Osteoblast (primary cell): ENCODE measurements around the gene LHPP. TPM values are rescaled to one million over a fixed set of nuclear protein-coding genes. Genes with fewer than 3 reads are reported as not detected.

ENCODE experiments used
- DNase-seq: peaks from one replicate; pipeline ENCODE4 v3.0.0; 2011; ENCODE audit warnings: low spot score, mixed read lengths; ENCODE audit not compliant: insufficient read length; ENCODE audit errors: missing footprints
- H2AFZ ChIP-seq: 2 replicates; pipeline ENCODE4 v1.6.0; 2011; ENCODE audit warnings: mild to moderate bottlenecking, low read length
- H3K27ac ChIP-seq: 2 replicates; pipeline ENCODE4 v1.5.1; 2011; ENCODE audit warnings: mild to moderate bottlenecking, low read depth, low read length, moderate library complexity
- H3K27me3 ChIP-seq: 2 replicates; pipeline ENCODE4 v1.6.0; 2012; ENCODE audit warnings: mild to moderate bottlenecking, control low read depth, inconsistent platforms, low read length, moderate library complexity; ENCODE audit not compliant: insufficient read depth
- H3K36me3 ChIP-seq: 2 replicates; pipeline ENCODE4 v1.5.1; 2011; ENCODE audit warnings: mild to moderate bottlenecking, low read length, control low read depth, moderate library complexity; ENCODE audit not compliant: insufficient read depth
- H3K4me1 ChIP-seq: 2 replicates; pipeline ENCODE4 v1.5.1; 2011; ENCODE audit warnings: mild to moderate bottlenecking, low read length, control low read depth, moderate library complexity; ENCODE audit not compliant: insufficient read depth
- H3K4me2 ChIP-seq: 2 replicates; pipeline ENCODE4 v1.6.0; 2011; ENCODE audit warnings: mild to moderate bottlenecking, low read length; ENCODE audit not compliant: insufficient read depth
- H3K4me3 ChIP-seq: fragments of 200-600 bp; sonication (generic); 3 replicates; pipeline ENCODE4 v1.5.1; 2012; ENCODE audit warnings: mild to moderate bottlenecking, low read length, inconsistent platforms; ENCODE audit not compliant: insufficient read depth
- H3K79me2 ChIP-seq: 2 replicates; pipeline ENCODE4 v1.6.0; 2012; ENCODE audit warnings: mild to moderate bottlenecking, low read length, control low read depth, inconsistent platforms; ENCODE audit not compliant: insufficient read depth
- H3K9me3 ChIP-seq: 2 replicates; pipeline ENCODE4 v1.5.1; 2011; ENCODE audit warnings: low read depth, low read length, control low read depth
- H4K20me1 ChIP-seq: 2 replicates; pipeline ENCODE4 v1.6.0; 2012; ENCODE audit warnings: mild to moderate bottlenecking, low read length, control low read depth; ENCODE audit not compliant: insufficient read depth
- total RNA-seq: library from RNA; depleted of rRNA; stranded (reverse); fragments of >200 nt; gene quantifications from 2 replicates; pipeline ENCODE4 v1.2.3, GENCODE V29; 2012
- TF ChIP-seq, protein P1 (sequence below): IDR thresholded peaks from 2 replicates; pipeline ENCODE4 v1.5.1; 2011; ENCODE audit warnings: mild to moderate bottlenecking, low read depth, low read length, moderate library complexity; ENCODE audit errors: extremely low read depth

LHPP gene
- total RNA-seq, 1 donor, result 17.7 TPM

DNA sequence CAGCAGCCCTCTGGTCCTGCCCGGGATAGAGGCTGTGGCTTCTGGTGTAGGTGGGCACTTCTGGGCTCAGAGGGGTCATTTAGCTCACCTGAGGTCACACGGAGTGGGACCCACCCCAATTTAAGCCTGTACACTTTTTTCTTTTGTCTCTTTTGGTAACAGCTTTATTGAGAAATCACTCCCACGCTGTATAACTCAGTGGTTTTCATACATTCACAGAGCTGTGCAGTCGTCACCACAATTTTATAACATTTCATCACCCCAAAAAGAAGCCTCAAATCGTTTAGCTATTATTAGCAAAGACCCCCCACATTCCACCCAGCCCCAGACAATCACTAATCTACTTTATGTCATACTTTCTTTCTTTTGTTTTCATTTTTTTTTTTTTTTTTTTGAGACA is 62.3 kb downstream of the LHPP start:
- DNase-seq, result peak; percentile 32
- TF ChIP-seq, protein P1, sequence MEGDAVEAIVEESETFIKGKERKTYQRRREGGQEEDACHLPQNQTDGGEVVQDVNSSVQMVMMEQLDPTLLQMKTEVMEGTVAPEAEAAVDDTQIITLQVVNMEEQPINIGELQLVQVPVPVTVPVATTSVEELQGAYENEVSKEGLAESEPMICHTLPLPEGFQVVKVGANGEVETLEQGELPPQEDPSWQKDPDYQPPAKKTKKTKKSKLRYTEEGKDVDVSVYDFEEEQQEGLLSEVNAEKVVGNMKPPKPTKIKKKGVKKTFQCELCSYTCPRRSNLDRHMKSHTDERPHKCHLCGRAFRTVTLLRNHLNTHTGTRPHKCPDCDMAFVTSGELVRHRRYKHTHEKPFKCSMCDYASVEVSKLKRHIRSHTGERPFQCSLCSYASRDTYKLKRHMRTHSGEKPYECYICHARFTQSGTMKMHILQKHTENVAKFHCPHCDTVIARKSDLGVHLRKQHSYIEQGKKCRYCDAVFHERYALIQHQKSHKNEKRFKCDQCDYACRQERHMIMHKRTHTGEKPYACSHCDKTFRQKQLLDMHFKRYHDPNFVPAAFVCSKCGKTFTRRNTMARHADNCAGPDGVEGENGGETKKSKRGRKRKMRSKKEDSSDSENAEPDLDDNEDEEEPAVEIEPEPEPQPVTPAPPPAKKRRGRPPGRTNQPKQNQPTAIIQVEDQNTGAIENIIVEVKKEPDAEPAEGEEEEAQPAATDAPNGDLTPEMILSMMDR, result no peak

GRCh38 chr10:124524991-124525653 is 63.5 kb downstream of the LHPP start:
- Histone ChIP-seq H3K9me3 (no peaks in the 10 kb centered on the region), H3K4me2 (peak overlapping the region; percentile 36), H3K79me2 (no peaks in the 10 kb centered on the region), H2AFZ (peak overlapping the region; percentile 82), H3K27ac (no peak overlapping the region), H4K20me1 (no peaks in the 10 kb centered on the region), H3K27me3 (no peaks in the 10 kb centered on the region), H3K36me3 (no peaks in the 10 kb centered on the region), H3K4me3 (no peak overlapping the region), H3K4me1 (peaks cover 20% of the 10 kb centered on the region)
- peak; percentile 81 for DNase-seq
- TF ChIP-seq, protein P1, result no peak

More for the DNA sequence above, 62.3 kb downstream of the LHPP start:
- H3K27me3 ChIP-seq, result no peaks in the 10 kb centered on the region
- H3K36me3 ChIP-seq, result no peaks in the 10 kb centered on the region
- H3K4me2 ChIP-seq, result peak overlapping the region; percentile 63
- peak overlapping the region; percentile 19 for H3K27ac ChIP-seq
- H3K79me2 ChIP-seq, result no peaks in the 10 kb centered on the region
- no peak overlapping the region for H3K4me3 ChIP-seq
- H2AFZ ChIP-seq, result peak overlapping the region; percentile 69
- H3K9me3 ChIP-seq, result no peaks in the 10 kb centered on the region
- peaks cover 20% of the 10 kb centered on the region for H3K4me1 ChIP-seq
- H4K20me1 ChIP-seq, result no peaks in the 10 kb centered on the region

- H3K27ac ChIP-seq, result no peak overlapping the region
- peak; percentile 21 for DNase-seq
- peaks cover 23% of the 10 kb centered on the region for H3K4me1 ChIP-seq
- TF ChIP-seq, protein P1, result no peak
- no peaks in the 10 kb centered on the region for H3K9me3 ChIP-seq
- no peaks in the 10 kb centered on the region for H3K27me3 ChIP-seq
- H3K79me2 ChIP-seq, result no peaks in the 10 kb centered on the region
- no peaks in the 10 kb centered on the region for H3K36me3 ChIP-seq
- no peak overlapping the region for H2AFZ ChIP-seq
- no peaks in the 10 kb centered on the region for H4K20me1 ChIP-seq
- no peak overlapping the region for H3K4me3 ChIP-seq
- H3K4me2 ChIP-seq, result no peak overlapping the region
These were observed 64.4 kb downstream of the LHPP start for GRCh38 chr10:124525751-124526600.

GRCh38 chr10:124526621-124527267 is 65.1 kb downstream of the LHPP start:
- no peak overlapping the region for H3K4me3 ChIP-seq
- no peak for DNase-seq
- no peak overlapping the region for H3K27ac ChIP-seq
- TF ChIP-seq, protein P1, result no peak
- H3K4me1 ChIP-seq, result peaks cover 23% of the 10 kb centered on the region
- H3K27me3 ChIP-seq, result no peaks in the 10 kb centered on the region
- no peak overlapping the region for H3K4me2 ChIP-seq
- no peaks in the 10 kb centered on the region for H3K79me2 ChIP-seq
- H2AFZ ChIP-seq, result no peak overlapping the region
- no peaks in the 10 kb centered on the region for H3K36me3 ChIP-seq
- no peaks in the 10 kb centered on the region for H4K20me1 ChIP-seq
- no peaks in the 10 kb centered on the region for H3K9me3 ChIP-seq
